AG08396 (cell line): ENCODE results near the gene RPS5.
"Not testable (repeated sequence)": the region's sequence is repeated elsewhere in the genome, so short reads cannot be mapped to it uniquely, and the experiment has no call there.

Source experiments
- DNase-seq: peaks from one replicate; pipeline ENCODE4 v3.0.0; 2012; ENCODE audit warnings: low spot score, mixed read lengths

RPS5 gene

DNA sequence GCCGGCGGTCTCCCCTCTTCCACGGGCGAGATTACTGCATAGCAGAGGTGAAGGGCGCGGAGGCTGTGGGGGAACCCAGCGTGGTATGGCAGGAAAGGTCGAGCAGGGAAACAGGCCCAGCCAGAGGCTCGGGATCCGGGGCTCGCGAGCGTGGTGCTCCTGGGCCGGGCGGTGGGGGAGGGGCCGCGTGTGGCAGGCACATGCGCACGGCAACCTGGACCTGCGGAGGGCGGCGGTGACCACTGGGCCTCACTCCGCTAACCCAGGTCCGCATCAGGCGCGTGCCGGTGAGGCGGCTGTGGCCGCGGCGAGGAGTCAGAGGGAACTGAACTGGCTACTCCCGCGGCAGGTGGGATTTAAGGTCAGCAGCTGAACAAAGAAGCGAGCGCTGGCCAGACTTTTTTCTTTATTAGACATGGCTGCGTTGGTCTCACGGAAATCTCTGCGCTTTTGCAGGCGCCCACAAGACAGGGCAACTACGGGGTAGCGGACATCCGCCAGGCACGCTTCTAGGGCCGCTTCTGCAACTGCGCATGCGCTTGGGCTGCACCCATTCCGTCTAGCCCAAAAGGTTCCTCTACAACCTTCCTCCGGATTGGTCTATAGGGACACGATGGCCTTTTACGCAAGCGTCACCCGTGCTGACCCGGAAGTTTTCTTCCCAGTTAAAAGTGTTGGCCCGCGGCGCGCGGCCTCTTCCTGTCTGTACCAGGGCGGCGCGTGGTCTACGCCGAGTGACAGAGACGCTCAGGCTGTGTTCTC, at the start of gene RPS5:
Gene RPS5, plus strand, starts transcription at position 694 of the 762 bp plus-strand sequence. CDS start 869 bp downstream, outside the sequence.
- DNase-seq = peak; percentile 99

DNA sequence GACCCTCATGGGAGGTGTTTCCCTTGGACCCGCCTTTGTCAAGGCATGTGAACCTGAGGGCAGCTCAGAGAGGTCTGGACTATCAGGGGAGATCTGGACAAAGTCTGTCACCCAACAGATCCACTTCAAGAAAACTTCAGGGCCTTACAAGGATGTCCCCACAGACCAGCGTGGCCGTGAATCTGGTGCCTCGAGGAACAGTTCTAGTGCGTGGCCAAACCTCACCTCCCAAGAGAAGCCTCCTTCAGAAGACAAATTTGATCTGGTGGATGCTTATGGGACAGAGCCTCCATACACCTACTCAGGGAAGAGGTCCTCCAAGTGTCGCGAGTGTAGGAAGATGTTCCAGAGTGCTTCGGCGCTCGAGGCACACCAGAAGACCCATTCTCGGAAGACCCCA, 48.7 kb upstream of the RPS5 start:
- no peak for DNase-seq

DNA sequence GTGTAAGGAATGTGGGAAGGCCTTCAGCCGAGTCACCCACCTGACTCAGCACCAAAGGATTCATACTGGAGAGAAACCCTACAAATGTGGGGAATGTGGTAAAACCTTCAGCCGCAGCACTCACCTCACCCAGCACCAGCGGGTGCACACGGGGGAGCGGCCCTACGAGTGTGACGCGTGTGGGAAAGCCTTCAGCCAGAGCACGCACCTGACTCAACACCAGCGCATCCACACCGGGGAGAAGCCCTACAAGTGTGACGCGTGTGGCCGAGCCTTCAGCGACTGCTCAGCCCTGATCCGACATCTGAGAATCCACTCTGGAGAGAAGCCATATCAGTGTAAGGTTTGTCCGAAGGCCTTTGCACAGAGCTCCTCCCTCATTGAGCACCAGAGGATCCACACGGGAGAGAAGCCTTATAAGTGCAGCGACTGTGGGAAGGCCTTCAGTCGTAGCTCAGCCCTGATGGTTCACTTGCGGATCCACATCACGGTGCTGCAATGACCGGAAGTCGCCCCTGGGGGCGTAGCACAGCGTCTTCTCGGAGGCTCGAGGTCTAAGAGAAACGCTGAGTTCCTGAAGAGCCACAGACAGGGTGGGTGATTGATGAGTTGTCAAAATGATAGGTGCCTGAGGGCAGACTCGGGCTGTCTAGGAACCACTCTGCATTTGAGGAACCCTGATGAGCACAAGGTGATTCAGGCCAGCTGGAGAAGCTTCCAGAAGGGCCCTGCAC, 48.1 kb upstream of the RPS5 start:
- no peak for DNase-seq

DNA sequence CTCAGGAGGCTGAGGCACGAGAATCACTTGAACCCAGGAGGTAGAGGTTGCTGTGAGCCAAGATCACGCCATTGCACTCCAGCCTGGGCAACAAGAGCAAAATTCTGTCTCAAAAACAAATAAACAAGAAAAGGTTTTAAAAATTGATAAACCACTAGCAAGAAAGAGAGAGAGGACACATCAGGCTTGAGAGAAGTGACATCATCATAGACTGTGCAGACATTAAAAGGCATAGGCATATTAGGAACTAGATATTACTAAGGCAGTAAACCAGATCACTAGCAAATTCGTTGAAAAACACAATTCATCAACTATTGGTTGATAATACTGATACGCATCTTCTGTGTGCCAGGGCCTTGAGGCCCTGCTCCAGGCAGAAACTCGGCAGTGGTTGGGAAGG, 41.5 kb upstream of the RPS5 start:
- DNase-seq = no peak

DNA sequence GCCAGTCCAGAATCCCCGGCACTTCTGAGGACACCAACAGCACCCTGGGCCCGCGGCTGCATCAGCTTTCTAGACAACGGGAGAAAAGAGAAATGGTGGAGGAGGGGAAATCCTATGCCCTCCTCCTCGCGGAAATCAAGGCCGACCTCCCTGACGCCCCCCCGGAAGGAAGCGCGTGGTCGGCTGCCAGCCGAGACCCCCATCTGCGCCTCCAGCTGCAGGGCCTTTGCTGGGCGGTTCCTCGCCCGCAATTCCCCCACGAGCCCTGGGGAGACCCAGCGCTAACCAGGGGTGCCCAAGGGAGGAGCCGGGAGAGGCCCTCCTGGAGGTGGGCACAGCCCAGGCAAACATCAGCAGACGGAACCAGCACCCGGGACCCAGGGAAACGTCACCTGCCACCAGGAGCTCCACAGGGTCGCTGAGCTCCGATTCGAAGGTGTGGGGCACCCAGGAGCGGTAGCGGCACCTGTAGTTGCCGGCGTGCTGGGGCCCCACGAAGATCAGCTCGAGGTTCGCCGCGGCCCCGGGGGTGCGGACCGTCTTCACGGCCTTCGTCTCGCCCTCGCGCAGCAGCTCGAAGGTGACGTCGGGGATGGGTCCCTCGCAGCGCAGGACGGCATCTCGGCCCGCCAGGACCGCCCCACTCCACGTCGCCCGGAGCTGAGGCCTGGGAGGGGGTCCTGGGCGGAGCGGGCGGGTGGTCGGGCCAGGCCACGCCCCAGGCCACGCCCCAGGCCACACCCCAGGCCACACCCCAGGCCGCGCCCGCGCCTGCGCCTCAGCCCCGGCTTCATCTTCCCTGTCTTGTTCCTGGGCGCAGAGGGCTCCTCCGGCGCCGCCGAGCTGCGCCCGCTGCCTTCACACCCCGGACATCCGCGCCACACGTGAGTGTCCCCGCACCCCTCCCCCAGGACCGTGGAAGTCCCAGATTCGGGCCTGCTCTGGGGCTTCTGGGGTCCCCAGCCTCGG, 39.8 kb upstream of the RPS5 start:
- peak; percentile 96 for DNase-seq

DNA sequence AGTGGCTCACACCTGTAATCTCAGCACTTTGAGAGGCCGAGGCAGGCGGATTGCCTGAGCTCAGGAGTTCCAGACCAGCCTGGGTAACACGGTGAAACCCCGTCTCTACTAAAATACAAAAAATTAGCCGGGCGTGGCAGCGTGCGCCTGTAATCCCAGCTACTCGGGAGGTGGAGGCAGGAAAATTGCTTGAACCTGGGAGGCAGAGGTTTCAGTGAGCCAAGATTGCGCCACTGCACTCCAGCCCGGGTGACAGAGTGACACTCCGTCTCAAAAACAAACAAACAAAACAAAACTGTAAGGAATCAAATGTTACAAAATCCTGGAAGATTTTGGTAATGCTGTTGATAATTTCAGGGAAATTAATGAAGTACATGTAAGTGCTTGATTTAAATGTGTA, 39.0 kb upstream of the RPS5 start:
- not testable (repeated sequence) for DNase-seq

DNA sequence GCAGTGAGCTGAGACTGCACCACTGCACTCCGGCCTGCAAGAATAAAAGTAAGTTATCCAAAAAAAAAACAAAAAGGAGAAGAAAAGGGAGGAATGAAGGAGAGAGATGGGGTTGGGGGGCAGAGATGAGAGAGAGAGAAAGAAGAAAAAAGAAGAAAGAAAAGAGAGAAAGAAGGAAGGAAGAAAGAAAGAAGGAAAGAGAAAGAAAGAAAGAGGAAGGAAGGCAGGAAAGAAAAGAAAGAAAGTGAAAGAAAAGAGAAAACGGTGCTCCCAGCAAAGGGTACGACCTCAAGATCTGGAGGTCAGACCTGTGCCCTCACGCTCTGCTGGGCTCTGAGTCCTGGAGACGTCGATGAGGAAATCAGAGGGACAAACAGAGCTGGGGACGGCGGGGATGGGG, 37.5 kb upstream of the RPS5 start:
- no peak for DNase-seq

DNA sequence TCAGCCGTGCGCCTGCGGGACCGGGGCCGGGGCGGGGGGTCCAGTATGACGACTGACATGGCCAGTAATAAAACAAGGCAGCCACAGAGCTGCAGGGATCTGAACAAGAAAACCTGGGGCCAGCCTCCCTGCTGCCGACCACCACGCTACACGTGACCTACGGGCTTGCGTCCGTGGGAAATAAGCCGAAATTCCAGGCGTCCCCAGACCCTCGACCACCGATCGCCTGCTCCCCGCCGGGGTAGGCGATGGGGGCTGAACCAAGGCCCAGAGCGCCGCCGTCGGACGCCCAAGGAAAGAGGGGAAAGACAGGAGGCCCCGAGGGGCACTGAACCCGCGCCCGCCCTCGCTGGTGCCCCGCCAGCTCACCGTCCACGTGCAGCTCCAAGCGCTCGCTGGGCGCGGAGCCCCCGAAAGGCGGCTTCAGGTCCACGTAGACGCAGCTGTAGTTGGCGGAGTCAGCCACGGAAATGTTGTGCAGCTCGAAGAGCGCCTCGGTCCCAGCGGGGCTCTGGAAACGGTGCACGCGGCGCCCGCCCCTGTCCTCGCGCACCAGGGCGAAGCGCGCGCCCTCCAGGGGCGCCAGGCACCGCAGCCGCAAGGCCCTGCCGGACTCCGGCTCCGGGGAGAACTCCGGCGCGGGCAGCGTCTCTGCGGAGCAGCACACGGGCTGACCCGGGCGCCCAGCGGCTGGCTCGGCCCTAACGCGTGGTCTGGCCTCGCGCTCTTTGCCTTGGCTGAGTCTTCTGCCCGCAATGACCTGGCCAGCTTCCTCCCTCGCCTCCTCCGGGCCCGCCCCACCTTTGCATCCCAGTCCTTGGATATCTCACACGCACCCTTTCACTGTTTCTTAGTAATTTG, 36.8 kb upstream of the RPS5 start:
- no peak for DNase-seq

DNA sequence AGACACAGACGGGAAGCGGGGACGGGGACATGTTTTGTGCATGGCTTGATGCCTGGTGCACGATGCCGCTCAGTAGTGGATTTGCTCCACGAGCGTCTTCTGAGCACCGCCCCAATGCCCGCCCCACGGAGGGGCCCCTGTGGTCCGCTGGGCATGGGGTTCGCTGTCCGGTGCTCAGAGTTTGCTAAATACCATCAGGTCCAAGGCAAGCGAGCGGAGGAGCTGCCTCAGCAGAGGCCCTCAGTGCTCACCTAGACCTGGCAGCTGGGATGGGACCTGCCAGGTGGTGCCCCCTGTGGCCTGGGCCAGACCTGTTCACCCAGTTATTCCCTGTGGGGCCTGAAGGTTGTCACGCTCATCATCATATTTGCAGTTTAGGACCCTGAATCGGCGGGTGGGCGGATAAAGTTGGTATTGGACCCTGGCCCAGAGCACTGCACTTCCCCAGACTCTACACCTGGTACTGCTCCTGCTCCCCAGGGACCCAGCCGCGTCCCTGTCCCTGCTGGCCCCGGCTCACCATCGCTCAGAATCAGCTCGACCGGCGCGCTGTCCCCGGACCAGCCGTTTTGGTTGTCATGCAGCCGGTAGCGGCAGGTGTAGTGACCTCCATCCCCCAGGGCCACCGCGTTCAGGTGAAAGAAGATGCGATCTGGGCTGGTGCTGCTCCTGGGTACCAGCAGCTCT, 36.1 kb upstream of the RPS5 start:
- no peak for DNase-seq

DNA sequence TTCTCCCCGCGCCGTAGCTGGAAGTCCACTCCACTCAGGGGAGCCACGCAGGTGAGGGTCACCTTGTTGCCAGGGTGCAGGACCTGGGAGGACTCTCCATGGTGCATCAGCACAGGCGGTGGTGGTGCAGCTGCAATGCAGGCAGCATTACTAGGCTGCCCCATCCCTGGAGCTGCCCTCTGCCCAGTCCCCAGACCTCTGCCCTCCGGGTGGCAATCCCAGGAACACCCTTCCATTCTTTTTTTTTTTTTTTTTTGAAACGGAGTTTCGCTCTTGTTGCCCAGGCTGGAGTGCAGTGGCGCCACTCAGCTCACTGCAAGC, 35.6 kb upstream of the RPS5 start:
- no peak for DNase-seq

DNA sequence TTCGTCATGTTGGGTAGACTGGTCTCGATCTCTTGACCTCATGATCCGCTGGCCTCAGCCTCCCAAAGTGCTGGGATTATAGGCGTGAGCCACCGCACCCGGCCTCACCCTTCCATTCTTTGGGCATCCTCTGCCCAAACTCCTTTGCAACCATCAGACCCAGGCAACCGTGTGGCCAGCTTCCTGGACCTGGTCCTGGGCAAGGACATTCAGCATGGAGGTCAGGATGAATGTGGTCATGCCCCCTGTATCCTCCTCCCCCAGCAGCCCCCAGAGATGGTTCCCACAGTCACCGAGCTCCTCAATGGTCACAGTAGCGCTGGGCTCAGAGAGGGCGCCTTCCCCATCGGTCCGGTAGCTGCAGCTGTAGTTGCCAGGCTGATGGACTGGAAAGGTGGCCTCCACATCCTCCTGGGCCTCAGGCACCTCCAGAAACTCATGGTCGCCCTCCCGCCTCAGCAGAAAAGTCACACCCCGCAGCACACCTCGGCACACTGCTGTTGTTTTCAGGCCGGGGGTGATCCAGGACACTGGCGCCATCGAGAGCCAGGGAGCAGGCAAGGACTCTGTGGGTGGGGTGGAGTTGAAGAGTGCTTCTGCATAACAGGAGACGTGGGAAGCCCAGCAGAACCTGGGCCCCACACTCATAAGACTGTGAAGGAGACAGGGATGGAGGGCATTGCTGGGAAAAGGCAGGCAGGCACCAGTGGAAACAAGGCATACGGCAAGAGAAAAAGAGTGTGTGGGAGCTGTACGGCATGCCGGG, 34.9 kb upstream of the RPS5 start:
- DNase-seq = no peak

DNA sequence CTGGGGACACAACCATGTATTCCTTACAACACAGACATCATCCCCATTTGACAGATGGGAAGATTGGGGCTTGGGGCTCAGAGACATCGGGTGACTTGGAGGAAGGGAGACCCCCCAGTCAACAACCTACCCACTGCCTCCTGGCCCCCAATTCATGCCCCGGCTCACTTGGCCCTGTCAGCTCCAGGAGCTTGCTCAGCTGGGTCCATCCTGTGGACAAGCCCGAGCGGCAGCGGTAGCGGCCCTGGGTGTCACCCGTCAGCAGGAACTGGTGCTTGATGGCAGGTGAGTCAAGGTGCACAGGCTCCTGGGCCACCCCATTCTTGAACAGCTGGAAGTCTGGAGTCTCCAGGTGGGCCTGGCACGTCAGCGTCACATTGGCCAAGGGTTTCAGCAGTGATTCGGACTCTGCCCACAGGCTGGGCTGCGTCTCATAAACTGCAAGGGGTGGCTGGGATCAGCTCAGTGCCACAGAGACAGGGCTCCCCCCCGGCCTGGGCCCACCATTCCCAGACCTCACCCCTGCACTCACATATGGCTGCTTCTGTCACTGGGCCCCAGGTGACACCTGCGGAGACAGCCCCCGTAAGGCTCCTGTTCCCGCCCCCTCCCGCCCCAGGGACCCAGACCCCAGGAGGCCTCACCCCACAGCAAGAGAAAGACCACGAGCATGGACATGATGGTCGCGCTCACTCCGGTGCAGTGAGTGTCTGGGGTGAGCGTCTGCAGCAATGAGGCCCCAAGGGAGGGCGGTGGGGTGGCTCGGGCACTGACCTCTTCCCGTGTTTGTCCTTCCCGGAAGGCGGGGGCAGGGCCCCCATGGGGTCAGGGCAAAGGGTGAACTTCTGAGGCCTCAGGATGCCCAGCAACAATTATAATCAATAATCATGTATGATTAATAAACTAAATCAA, 34.1 kb upstream of the RPS5 start, which contains the start of gene A1BG:
Gene A1BG, minus strand, starts transcription at position 733 of the 912 bp plus-strand sequence. Its CDS starts 55 bp downstream, at position 678.
- DNase-seq = no peak

DNA sequence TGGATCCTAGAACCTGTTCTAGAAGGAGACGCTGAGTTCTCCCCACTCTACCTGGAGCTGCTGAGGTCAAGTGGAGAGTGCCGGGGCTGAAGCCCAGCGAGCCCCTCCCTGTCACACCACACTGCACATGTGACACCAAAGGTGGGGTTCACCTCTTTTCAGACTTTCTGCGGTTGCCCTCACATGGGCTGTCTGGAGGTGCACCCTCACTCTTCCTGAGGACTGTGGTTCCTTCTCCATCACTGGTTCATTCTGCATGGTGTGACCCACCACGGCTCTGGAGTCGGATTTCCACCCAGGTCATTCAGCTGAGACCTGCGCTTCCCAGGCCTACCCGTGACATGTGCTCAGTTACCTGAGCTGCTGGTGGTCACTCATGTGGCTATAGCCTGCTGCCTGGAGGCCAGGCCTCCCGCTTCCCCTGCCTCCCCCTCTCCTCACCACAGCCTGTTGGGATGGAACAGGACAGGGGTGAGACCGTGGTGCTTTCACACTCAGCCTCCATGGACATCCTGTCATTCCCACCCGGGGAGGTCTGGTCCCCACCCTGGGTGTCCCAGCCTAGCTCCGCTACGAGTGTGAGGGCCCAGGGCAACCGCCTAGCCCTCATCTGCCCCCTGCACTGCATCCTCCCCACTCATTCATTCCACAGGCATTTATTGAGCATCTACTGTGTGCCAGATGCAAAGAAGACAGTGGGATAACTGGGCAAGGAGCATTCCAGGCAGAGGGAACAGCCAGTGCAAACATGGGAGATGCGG, 33.2 kb upstream of the RPS5 start:
- no peak for DNase-seq

DNA sequence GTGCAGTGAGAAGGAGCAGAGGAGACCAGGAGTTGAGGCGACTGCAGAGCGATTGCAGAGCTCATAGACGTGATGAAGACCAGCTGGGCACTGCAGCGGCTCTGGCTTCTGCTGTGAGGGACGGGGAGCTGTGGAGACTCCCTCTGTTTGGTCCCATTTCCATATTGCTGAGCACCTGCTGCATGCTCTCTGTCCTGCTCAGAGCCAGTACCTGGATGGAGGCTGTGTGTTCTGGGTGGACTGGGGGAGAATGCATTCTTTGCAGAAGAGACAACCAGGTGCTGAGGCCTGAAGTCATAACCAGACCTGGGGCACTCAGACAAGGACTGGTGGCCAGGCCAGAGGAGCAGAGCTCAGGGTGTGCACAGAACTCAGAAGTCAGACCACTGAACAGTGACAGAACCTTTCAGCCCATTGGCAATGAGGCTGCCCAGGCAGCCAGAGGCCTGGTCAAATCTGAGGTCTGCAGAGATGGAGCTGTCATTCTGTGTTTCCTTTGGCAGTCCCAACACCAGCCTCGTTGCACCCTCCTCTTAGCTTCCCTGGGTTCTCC, 32.5 kb upstream of the RPS5 start:
- no peak for DNase-seq

DNA sequence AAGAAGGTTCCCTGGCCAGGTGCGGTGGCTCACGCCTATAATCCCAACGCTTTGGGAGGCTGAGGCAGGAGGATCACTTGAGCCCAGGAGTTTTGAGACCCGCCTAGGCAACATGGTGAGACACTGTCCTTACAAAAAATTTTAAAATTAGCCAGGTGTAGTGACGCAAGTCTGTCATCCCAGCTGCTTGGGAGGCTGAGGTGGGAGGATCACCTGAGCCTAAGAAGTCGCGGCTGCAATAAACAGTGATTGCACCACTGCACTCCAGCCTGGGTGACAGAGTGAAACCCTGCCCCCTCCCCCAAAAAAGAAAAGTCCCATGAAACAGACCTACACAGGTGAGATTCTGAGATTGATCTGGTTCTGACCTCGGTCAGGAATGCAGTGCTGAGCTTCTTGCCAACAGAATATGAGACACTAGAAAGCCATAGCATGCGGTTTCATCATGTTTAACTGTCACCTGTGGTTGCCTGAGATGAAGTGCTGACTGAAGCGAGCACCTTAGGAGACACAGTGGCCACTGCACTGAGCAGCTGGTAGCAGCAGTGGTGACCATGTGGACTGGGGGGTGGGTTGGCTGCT, 31.8 kb upstream of the RPS5 start:
- DNase-seq = no peak

DNA sequence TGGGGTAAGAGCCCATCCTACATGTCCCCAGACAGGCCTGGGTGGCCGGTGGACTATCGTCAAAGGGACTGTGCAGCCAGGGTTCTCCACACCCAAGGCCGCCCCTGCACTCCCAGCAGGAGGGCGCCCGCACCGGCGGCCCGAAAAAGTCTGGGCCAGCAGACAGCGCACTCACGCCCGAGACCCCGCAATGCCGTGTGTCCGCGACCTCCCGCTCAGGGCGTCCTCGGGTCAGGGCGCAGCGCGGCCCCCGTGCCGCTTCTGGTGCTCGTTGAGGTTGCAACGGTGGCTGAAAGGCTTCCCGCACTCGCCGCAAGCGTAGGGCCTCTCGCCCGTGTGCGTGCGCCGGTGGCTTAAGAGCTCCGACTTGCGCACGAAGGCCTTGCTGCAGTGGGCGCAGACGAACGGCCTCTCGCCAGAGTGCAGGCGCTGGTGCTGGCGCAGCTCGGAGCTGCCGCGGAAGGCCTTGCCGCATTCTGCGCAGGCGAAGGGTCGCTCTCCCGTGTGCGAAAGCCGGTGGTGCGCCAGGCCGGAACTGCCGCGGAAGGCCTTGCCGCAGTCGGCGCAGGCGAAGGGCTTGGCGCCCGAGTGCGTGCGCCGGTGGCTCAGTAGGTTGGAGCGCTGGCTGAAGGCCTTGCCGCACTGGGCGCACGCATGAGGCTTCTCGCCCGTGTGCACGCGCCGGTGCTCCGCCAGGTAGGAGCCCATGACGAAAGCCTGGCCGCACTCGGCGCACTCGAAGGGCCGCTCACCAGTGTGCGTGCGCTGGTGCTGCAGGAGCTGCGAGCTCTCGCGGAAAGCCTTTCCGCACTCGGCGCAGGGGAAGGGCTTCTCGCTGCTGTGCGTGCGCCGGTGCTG, 30.9 kb upstream of the RPS5 start:
- DNase-seq = peak; percentile 43
